Caco-2 (cell line): Measurements from ENCODE around the gene XXYLT1. TPM values are rescaled to one million over a fixed set of nuclear protein-coding genes. Genes with fewer than 3 reads are reported as not detected.

Experiments
- BruUV-seq: library from RNA; stranded (reverse); fragments of 400-500 nt; replicated peaks from 2 replicates; lab custom pipeline; 2021; lab: Mats Ljungman, UMichigan
- CTCF ChIA-PET: fragments of 300-600 bp; sonication (Branson Sonifier 250); formaldehyde crosslinking; loops from one replicate; lab custom pipeline; 2022; ENCODE audit warnings: antibody characterized with exemption; lab: Charles Lee
- POLR2A ChIA-PET: fragments of 300-600 bp; sonication (Branson Sonifier 250); formaldehyde crosslinking; loops from one replicate; lab custom pipeline; 2022; ENCODE audit warnings: antibody characterized with exemption; lab: Charles Lee
- DNase-seq, 2 experiments: peaks; one replicate each; pipeline versions ENCODE4 v3.0.0 to v3.0.0-alpha.2; 2020 to 2022
- H3K27me3 ChIP-seq: replicated peaks from 2 replicates; pipeline ENCODE4 v1.6.0; 2011; ENCODE audit warnings: low read length; ENCODE audit not compliant: control insufficient read depth, insufficient read depth
- H3K36me3 ChIP-seq: 2 replicates; pipeline ENCODE4 v1.5.1; 2011; ENCODE audit warnings: low read length; ENCODE audit not compliant: control insufficient read depth, insufficient read depth
- H3K4me1 ChIP-seq: fragments of 250-450 bp; sonication (Bioruptor Pico); 2 replicates; pipeline ENCODE4 v1.5.1; 2020; ENCODE audit warnings: mild to moderate bottlenecking
- H3K4me3 ChIP-seq: 2 replicates; pipeline ENCODE4 v1.5.1; 2011; ENCODE audit warnings: low read depth, mild to moderate bottlenecking, control low read depth, low read length
- H3K9me3 ChIP-seq: fragments of 250-450 bp; sonication (Bioruptor Pico); 2 replicates; pipeline ENCODE4 v1.5.1; 2020; ENCODE audit warnings: mild to moderate bottlenecking, moderate library complexity
- H3K27ac Mint-ChIP-seq: one replicate; pipeline ENCODE4 v1.8.0; 2022; ENCODE audit warnings: mixed read lengths; ENCODE audit not compliant: unreplicated experiment
- H3K27me3 Mint-ChIP-seq: one replicate; pipeline ENCODE4 v1.8.0; 2022; ENCODE audit warnings: mixed read lengths; ENCODE audit not compliant: insufficient read depth, unreplicated experiment
- H3K36me3 Mint-ChIP-seq: one replicate; pipeline ENCODE4 v1.8.0; 2022; ENCODE audit warnings: mild to moderate bottlenecking, mixed read lengths; ENCODE audit not compliant: insufficient read depth, unreplicated experiment
- H3K4me1 Mint-ChIP-seq: one replicate; pipeline ENCODE4 v1.8.0; 2022; ENCODE audit warnings: low read depth, mixed read lengths; ENCODE audit not compliant: unreplicated experiment
- H3K4me3 Mint-ChIP-seq: one replicate; pipeline ENCODE4 v1.8.0; 2022; ENCODE audit warnings: mild to moderate bottlenecking, moderate library complexity, mixed read lengths; ENCODE audit not compliant: unreplicated experiment
- H3K9me3 Mint-ChIP-seq: one replicate; pipeline ENCODE4 v1.8.0; 2022; ENCODE audit warnings: mixed read lengths; ENCODE audit not compliant: unreplicated experiment
- CTCF ChIP-seq, 2 experiments: fragments of 200-600 bp in 1 of 2; IDR thresholded peaks; 1 replicate in 1 of 2; 2 replicates in 1 of 2; pipeline versions ENCODE4 v1.5.1 to v1.8.0; 2011 to 2022; ENCODE audit warnings: antibody characterized with exemption in 1 of 2, control low read depth in 1 of 2, inconsistent platforms in 1 of 2, low read depth in 1 of 2, low read length in 1 of 2, mild to moderate bottlenecking in 1 of 2, moderate library complexity in 1 of 2; ENCODE audit not compliant: insufficient read depth in 1 of 2, severe bottlenecking in 1 of 2, unreplicated experiment in 1 of 2
- intact Hi-C: fragments of 100-400 bp; cut with micrococcal nuclease; formaldehyde crosslinking; loops from one replicate; pipeline ENCODE4 v1.10.0; 2022; ENCODE audit not compliant: unreplicated experiment
- total RNA-seq: library from RNA; stranded (reverse); gene quantifications from 2 replicates; pipeline ENCODE4 v1.2.3, GENCODE V29; 2022

Gene XXYLT1
- total RNA-seq, 1 experiment from 2014 or later: 14.2 TPM

DNA sequence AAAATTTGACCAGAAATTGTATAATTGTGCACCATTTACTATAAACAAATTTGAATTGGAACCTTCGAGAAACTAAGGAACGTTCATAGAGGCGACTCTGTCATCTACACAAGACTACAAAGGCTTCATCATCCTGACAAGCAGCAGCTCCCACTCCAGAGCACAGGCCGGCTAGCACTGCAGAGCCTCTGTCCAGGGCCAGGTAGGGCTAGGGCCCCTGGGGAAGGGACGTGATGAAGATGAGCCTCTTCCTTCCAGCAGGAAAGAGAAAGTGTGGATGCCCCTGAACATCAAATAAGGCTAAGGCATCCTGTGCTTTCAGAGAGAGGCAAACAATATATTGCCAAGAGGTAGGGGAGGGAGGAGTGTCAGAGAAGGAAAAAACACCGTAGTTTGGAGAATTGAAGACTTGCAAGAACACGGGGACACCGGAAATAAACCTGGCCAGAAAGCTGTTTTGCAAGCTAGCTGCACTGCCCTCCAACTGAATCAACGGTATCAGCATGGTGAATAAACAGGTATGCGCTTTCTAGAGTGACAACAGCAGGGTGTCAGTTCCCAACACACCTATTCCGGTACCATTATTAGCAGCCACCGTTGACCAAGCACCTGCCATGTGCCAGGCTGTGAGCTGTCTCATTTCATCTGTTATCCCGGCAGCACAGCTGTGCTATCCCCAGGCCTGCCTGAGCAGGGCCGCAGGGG lies 12.4 kb downstream of the XXYLT1 start:
- intact Hi-C loops: loop anchor here (1.0 to 2.0 kb wide), 2 partner anchors 98 to 587 kb away; no protein-coding TSS in a partner anchor
- Histone ChIP-seq H3K36me3 (no peaks in the 10 kb centered on the region; the same call in 1 of the 2 replicates), H3K4me1 (peaks cover 9% of the 10 kb centered on the region; the same call in 1 of the 2 replicates), H3K9me3 (no peaks in the 10 kb centered on the region), H3K4me3 (no peak overlapping the region), H3K27me3 (no peaks in the 10 kb centered on the region)
- TF ChIP-seq CTCF (IDR thresholded peaks at IDR 0.05; ENCODE audit: insufficient read depth in 1 of 2, low read depth in 1 of 2, low read length in 1 of 2, severe bottlenecking in 1 of 2, unreplicated experiment in 1 of 2): no peak
- peak overlapping the region; percentile 70 for H3K4me3 Mint-ChIP-seq
- ChIA-PET POLR2A (no interaction called here), CTCF (interaction anchor here (0.7 to 0.9 kb wide), 3 partner anchors 12 to 587 kb away, joined by 4 read pairs; partner anchors contain the start of genes LSG1 and XXYLT1)
- H3K4me1 Mint-ChIP-seq: peaks cover 6% of the 10 kb centered on the region
- H3K27me3 Mint-ChIP-seq: no peaks in the 10 kb centered on the region
- no peak for DNase-seq
- no peaks in the 10 kb centered on the region for H3K9me3 Mint-ChIP-seq
- peaks cover 6% of the 10 kb centered on the region for H3K36me3 Mint-ChIP-seq
- BruUV-seq: no TSS peak
- no peak overlapping the region for H3K27ac Mint-ChIP-seq

- ChIA-PET CTCF (interaction anchor here (0.9 kb wide), 1 partner anchor 586 kb away, joined by 4 read pairs; the partner anchor contains the start of gene LSG1), POLR2A (no interaction called here)
- intact Hi-C loops: loop anchor here (2.0 kb wide), 1 partner anchor 97 kb away; no protein-coding TSS in a partner anchor
- no TSS peak for BruUV-seq
- Mint-ChIP-seq H3K4me3 (no peak overlapping the region), H3K27me3 (no peaks in the 10 kb centered on the region), H3K4me1 (peaks cover 6% of the 10 kb centered on the region), H3K36me3 (peaks cover 6% of the 10 kb centered on the region), H3K27ac (no peak overlapping the region), H3K9me3 (no peaks in the 10 kb centered on the region)
- Histone ChIP-seq H3K4me3 (no peak overlapping the region), H3K36me3 (no peaks in the 10 kb centered on the region; the same call in 1 of the 2 replicates), H3K27me3 (no peaks in the 10 kb centered on the region), H3K9me3 (no peaks in the 10 kb centered on the region), H3K4me1 (peaks cover 9% of the 10 kb centered on the region; the same call in 1 of the 2 replicates)
- no peak for TF ChIP-seq CTCF (IDR thresholded peaks at IDR 0.05; ENCODE audit: insufficient read depth in 1 of 2, low read depth in 1 of 2, low read length in 1 of 2, severe bottlenecking in 1 of 2, unreplicated experiment in 1 of 2)
- no peak for DNase-seq
These were observed 13.2 kb downstream of the XXYLT1 start for GRCh38 chr3:195257454-195258448.
